HepG2 (cell line): ENCODE data around the gene ATXN7L3. TPM values are rescaled to one million over a fixed set of nuclear protein-coding genes. Genes with fewer than 3 reads are reported as not detected.

Source experiments
- AKAP8 ChIP-seq: sonication (generic); formaldehyde crosslinking; IDR thresholded peaks from 2 replicates; pipeline ENCODE4 v1.5.1; 2020; ENCODE audit warnings: mild to moderate bottlenecking, missing genetic modification reagents
- CBX1 ChIP-seq: IDR thresholded peaks from one replicate; pipeline ENCODE4 v1.6.1; 2016; ENCODE audit warnings: antibody characterized with exemption, low read depth
- E2F2 ChIP-seq: sonication (generic); formaldehyde crosslinking; IDR thresholded peaks from 2 replicates; pipeline ENCODE4 v1.4.0; 2020; ENCODE audit warnings: missing genetic modification reagents, borderline replicate concordance
- EZH2 ChIP-seq: conservative IDR thresholded peaks from 2 replicates; pipeline ENCODE4 v1.6.1; 2012; ENCODE audit warnings: mild to moderate bottlenecking, low read depth, low read length, moderate library complexity
- FOXK1 ChIP-seq: sonication (generic); formaldehyde crosslinking; IDR thresholded peaks from 2 replicates; pipeline ENCODE4 v1.4.0; 2020; ENCODE audit warnings: low read depth, missing genetic modification reagents, borderline replicate concordance
- IKZF4 ChIP-seq: sonication (generic); formaldehyde crosslinking; IDR thresholded peaks from 2 replicates; pipeline ENCODE4 v1.5.1; 2020; ENCODE audit warnings: borderline replicate concordance, mild to moderate bottlenecking, low read depth, missing genetic modification reagents; ENCODE audit errors: not compliant biosample characterization
- MATR3 ChIP-seq: sonication (generic); formaldehyde crosslinking; IDR thresholded peaks from 2 replicates; pipeline ENCODE4 v1.4.0; 2020; ENCODE audit warnings: missing genetic modification reagents
- NBN ChIP-seq: fragments of 450-650 bp; conservative IDR thresholded peaks from 2 replicates; pipeline ENCODE4 v1.6.1; 2017
- SETDB1 ChIP-seq: sonication (generic); formaldehyde crosslinking; IDR thresholded peaks from 2 replicates; pipeline ENCODE4 v1.5.1; 2020; ENCODE audit warnings: missing genetic modification reagents, mild to moderate bottlenecking, borderline replicate concordance
- SMAD3 ChIP-seq: sonication (generic); formaldehyde crosslinking; IDR thresholded peaks from 2 replicates; pipeline ENCODE4 v1.4.0; 2020; ENCODE audit warnings: missing genetic modification reagents
- SMAD9 ChIP-seq: sonication (generic); formaldehyde crosslinking; IDR thresholded peaks from 2 replicates; pipeline ENCODE4 v1.5.1; 2020; ENCODE audit warnings: mild to moderate bottlenecking, missing genetic modification reagents
- TMF1 ChIP-seq: sonication (generic); formaldehyde crosslinking; IDR thresholded peaks from 2 replicates; pipeline ENCODE4 v1.8.1; 2022; ENCODE audit warnings: low read depth, missing genetic modification reagents
- U2AF2 ChIP-seq: fragments of 200-400 bp; formaldehyde crosslinking; IDR thresholded peaks from 2 replicates; pipeline ENCODE4 v1.6.1; 2017; ENCODE audit warnings: low read depth, mild to moderate bottlenecking, low read length
- XBP1 ChIP-seq: sonication (generic); formaldehyde crosslinking; IDR thresholded peaks from 2 replicates; pipeline ENCODE4 v1.5.0; 2020; ENCODE audit warnings: missing genetic modification reagents
- ZFX ChIP-seq: sonication (generic); formaldehyde crosslinking; IDR thresholded peaks from 2 replicates; pipeline ENCODE4 v1.4.0; 2020; ENCODE audit warnings: mild to moderate bottlenecking, low read depth, missing genetic modification reagents, moderate library complexity
- ZKSCAN8 ChIP-seq: IDR thresholded peaks from 2 replicates; pipeline ENCODE4 v1.6.1; 2016; ENCODE audit warnings: borderline replicate concordance, missing genetic modification reagents, missing compliant biosample characterization
- ZNF253 ChIP-seq: sonication (generic); formaldehyde crosslinking; IDR thresholded peaks from 2 replicates; pipeline ENCODE4 v1.8.0; 2022; ENCODE audit warnings: mild to moderate bottlenecking, missing genetic modification reagents, borderline replicate concordance
- ZNF501 ChIP-seq: sonication (generic); formaldehyde crosslinking; IDR thresholded peaks from 2 replicates; pipeline ENCODE4 v1.5.1; 2020; ENCODE audit warnings: mild to moderate bottlenecking, moderate library complexity, missing genetic modification reagents
- ZNF710 ChIP-seq: sonication (generic); formaldehyde crosslinking; IDR thresholded peaks from 2 replicates; pipeline ENCODE4 v1.5.0; 2020; ENCODE audit warnings: mild to moderate bottlenecking, missing genetic modification reagents, borderline replicate concordance
- polyA plus RNA-seq, 8 experiments: library from polyadenylated mRNA; depleted of rRNA in 3 of 8; stranded (reverse) in 7 of 8; unstranded in 1 of 8; fragments of >200 nt; fragmentation: Illumina TruSeq in 4 of 8; extraction: Trizol in 4 of 8; gene quantifications; 2 replicates each; pipeline versions ENCODE4 v1.2.1 to v1.2.3, GENCODE V29; 2011 to 2016; ENCODE audit warnings: low read depth in 4 of 8, missing spikeins in 1 of 8, mixed read lengths in 1 of 8; ENCODE audit not compliant: insufficient read depth in 1 of 8
- total RNA-seq, 5 experiments: library from RNA; depleted of rRNA; stranded (reverse); fragments of >200 nt; fragmentation: Illumina TruSeq; extraction: Trizol; gene quantifications; 2 replicates each; pipeline ENCODE4 v1.2.3, GENCODE V29; 2016; ENCODE audit warnings: low read depth in 1 of 5
- TF ChIP-seq, protein P1 (sequence below): sonication (generic); formaldehyde crosslinking; IDR thresholded peaks from 2 replicates; pipeline ENCODE4 v1.5.1; 2020; ENCODE audit warnings: mild to moderate bottlenecking, missing genetic modification reagents, borderline replicate concordance

The ATXN7L3 gene
- total and polyA plus RNA-seq, 2 of the 13 experiments (the other 11 are each of a cell fraction or from before 2014, with no cell fraction given): 44.5 to 59.1 TPM

DNA sequence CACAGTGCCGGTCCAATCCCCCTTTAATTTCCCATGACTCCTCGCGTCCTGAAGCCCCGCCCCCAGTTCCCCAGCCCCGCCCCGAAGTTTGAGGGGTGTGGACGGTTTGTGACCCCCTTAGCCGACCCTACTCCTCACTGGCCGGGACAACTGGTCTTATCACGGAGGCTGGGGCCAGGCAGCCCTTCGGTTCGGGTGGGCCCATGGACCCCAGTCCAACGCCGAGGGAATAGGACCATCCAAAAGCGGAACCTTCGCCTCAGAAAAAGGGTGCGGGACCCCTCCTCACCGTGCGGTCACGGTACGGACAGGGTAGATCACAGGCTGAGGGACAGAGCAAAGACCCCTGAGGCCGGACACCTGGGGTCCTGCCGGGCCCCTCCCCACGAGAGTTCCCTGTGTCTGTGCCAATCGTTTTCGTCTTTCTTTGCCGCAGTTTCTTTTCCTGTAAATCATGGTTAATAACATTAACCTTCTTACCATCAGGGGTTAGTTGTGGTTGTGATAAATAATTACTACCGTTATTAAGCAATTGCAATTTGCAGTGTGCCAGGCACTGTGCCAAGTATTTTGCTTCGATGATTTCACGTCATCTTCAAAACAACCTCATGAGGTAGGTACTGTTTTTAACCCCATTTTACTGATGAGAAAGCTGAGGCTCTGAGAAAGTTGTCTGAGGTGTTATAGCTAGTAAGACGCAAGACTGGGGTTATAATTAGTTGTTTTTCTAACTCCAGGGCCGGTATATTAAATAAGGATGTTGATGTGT lies 12.4 kb downstream of the ATXN7L3 start (continued):
- no peak for TF ChIP-seq ZFX (CRISPR knock-in tag)
- no peak for TF ChIP-seq FOXK1 (CRISPR knock-in tag)
- no peak for TF ChIP-seq XBP1 (CRISPR knock-in tag)
- no peak for TF ChIP-seq AKAP8 (CRISPR knock-in tag)
- TF ChIP-seq MATR3 (CRISPR knock-in tag): no peak
- TF ChIP-seq ZNF253 (CRISPR knock-in tag): no peak
- TF ChIP-seq IKZF4 (CRISPR knock-in tag): peak; percentile 6
- TF ChIP-seq SETDB1 (CRISPR knock-in tag): no peak
- TF ChIP-seq NBN: no peak
- no peak for TF ChIP-seq SMAD3
- no peak for TF ChIP-seq E2F2
- no peak for TF ChIP-seq U2AF2
- TF ChIP-seq ZNF710 (CRISPR knock-in tag): no peak
- TF ChIP-seq, protein P1, sequence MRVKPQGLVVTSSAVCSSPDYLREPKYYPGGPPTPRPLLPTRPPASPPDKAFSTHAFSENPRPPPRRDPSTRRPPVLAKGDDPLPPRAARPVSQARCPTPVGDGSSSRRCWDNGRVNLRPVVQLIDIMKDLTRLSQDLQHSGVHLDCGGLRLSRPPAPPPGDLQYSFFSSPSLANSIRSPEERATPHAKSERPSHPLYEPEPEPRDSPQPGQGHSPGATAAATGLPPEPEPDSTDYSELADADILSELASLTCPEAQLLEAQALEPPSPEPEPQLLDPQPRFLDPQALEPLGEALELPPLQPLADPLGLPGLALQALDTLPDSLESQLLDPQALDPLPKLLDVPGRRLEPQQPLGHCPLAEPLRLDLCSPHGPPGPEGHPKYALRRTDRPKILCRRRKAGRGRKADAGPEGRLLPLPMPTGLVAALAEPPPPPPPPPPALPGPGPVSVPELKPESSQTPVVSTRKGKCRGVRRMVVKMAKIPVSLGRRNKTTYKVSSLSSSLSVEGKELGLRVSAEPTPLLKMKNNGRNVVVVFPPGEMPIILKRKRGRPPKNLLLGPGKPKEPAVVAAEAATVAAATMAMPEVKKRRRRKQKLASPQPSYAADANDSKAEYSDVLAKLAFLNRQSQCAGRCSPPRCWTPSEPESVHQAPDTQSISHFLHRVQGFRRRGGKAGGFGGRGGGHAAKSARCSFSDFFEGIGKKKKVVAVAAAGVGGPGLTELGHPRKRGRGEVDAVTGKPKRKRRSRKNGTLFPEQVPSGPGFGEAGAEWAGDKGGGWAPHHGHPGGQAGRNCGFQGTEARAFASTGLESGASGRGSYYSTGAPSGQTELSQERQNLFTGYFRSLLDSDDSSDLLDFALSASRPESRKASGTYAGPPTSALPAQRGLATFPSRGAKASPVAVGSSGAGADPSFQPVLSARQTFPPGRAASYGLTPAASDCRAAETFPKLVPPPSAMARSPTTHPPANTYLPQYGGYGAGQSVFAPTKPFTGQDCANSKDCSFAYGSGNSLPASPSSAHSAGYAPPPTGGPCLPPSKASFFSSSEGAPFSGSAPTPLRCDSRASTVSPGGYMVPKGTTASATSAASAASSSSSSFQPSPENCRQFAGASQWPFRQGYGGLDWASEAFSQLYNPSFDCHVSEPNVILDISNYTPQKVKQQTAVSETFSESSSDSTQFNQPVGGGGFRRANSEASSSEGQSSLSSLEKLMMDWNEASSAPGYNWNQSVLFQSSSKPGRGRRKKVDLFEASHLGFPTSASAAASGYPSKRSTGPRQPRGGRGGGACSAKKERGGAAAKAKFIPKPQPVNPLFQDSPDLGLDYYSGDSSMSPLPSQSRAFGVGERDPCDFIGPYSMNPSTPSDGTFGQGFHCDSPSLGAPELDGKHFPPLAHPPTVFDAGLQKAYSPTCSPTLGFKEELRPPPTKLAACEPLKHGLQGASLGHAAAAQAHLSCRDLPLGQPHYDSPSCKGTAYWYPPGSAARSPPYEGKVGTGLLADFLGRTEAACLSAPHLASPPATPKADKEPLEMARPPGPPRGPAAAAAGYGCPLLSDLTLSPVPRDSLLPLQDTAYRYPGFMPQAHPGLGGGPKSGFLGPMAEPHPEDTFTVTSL (CRISPR knock-in tag): no peak
- no peak; the same call in 1 of the 2 replicates for TF ChIP-seq ZNF501 (CRISPR knock-in tag)
- no peak for TF ChIP-seq CBX1
- TF ChIP-seq EZH2: no peak
- TF ChIP-seq SMAD9 (CRISPR knock-in tag): no peak; the same call in 1 of the 2 replicates
- no peak for TF ChIP-seq TMF1
- TF ChIP-seq ZKSCAN8 (CRISPR knock-in tag): no peak
